ENCODE measurements around the gene PFDN2. TPM values are rescaled to one million over a fixed set of nuclear protein-coding genes. Genes with fewer than 3 reads are reported as not detected.

PFDN2 gene
- total RNA-seq, 4 donors from 2014 or later: 26.2 to 40.8 (median 31.4) TPM

GRCh38 chr1:161088587-161089110 lies 29.2 kb downstream of the PFDN2 start:
- no peaks in the 10 kb centered on the region for H3K36me3 ChIP-seq
- peaks cover 6% of the 10 kb centered on the region for H3K27me3 ChIP-seq
- WGBS, 2 donors (ENCODE audit: low coverage in 1 of 2): 79% methylated on average over 3 of the region's 3 CpGs; no CpG with 5 or more reads in 1 of the 2 donors
- no peak overlapping the region for H3K27ac ChIP-seq
- no peak for ATAC-seq
- no peaks in the 10 kb centered on the region for H3K9me3 ChIP-seq
- TF ChIP-seq CTCF (IDR thresholded peaks at IDR 0.05) (no peak), POLR2AphosphoS5 (IDR thresholded peaks at IDR 0.05) (no peak), POLR2A (IDR thresholded peaks at IDR 0.05) (no peak), EP300 (IDR thresholded peaks at IDR 0.05) (no peak)
- no peaks in the 10 kb centered on the region for H3K4me1 ChIP-seq
- H3K4me3 ChIP-seq: no peak overlapping the region

- Histone ChIP-seq H3K4me1 (no peaks in the 10 kb centered on the region), H3K9me3 (no peaks in the 10 kb centered on the region), H3K36me3 (no peaks in the 10 kb centered on the region), H3K27ac (no peak overlapping the region), H3K27me3 (peaks cover 6% of the 10 kb centered on the region), H3K4me3 (no peak overlapping the region)
- no peak for ATAC-seq
- WGBS, 2 donors (ENCODE audit: low coverage in 1 of 2): 25 to 40% methylated on average over 1 to 2 of the region's 4 CpGs
- TF ChIP-seq POLR2A (IDR thresholded peaks at IDR 0.05) (no peak), CTCF (IDR thresholded peaks at IDR 0.05) (no peak), POLR2AphosphoS5 (IDR thresholded peaks at IDR 0.05) (no peak), EP300 (IDR thresholded peaks at IDR 0.05) (no peak)
Observed at GRCh38 chr1:161086457-161086856, 31.4 kb downstream of the PFDN2 start.

- no peak overlapping the region for H3K4me3 ChIP-seq
- no CpG with 5 or more reads among the region's 2 CpGs for WGBS, 2 donors (ENCODE audit: low coverage in 1 of 2)
- ATAC-seq: no peak
Observed at GRCh38 chr1:161085165-161085564, 32.7 kb downstream of the PFDN2 start.

GRCh38 chr1:161084597-161084988 lies 33.2 kb downstream of the PFDN2 start:
- Histone ChIP-seq H3K9me3 (no peaks in the 10 kb centered on the region), H3K4me3 (no peak overlapping the region), H3K4me1 (no peaks in the 10 kb centered on the region), H3K27ac (no peak overlapping the region), H3K27me3 (peaks cover 9% of the 10 kb centered on the region), H3K36me3 (no peaks in the 10 kb centered on the region)
- no peak for ATAC-seq
- TF ChIP-seq POLR2A (IDR thresholded peaks at IDR 0.05): no peak
- no peak for TF ChIP-seq EP300 (IDR thresholded peaks at IDR 0.05)
- TF ChIP-seq CTCF (IDR thresholded peaks at IDR 0.05): no peak
- TF ChIP-seq POLR2AphosphoS5 (IDR thresholded peaks at IDR 0.05): no peak
- WGBS, 2 donors (ENCODE audit: low coverage in 1 of 2): no CpG with 5 or more reads among the region's 1 CpG

More at GRCh38 chr1:161085165-161085564, 32.7 kb downstream of the PFDN2 start:
- Histone ChIP-seq H3K27ac (no peak overlapping the region), H3K36me3 (no peaks in the 10 kb centered on the region), H3K4me1 (no peaks in the 10 kb centered on the region), H3K9me3 (no peaks in the 10 kb centered on the region), H3K27me3 (peaks cover 6% of the 10 kb centered on the region)
- no peak for TF ChIP-seq CTCF (IDR thresholded peaks at IDR 0.05)
- TF ChIP-seq POLR2AphosphoS5 (IDR thresholded peaks at IDR 0.05): no peak
- no peak for TF ChIP-seq POLR2A (IDR thresholded peaks at IDR 0.05)
- TF ChIP-seq EP300 (IDR thresholded peaks at IDR 0.05): no peak

- H3K4me3 ChIP-seq: no peak overlapping the region
- no peak for TF ChIP-seq POLR2A (IDR thresholded peaks at IDR 0.05)
- no peaks in the 10 kb centered on the region for H3K9me3 ChIP-seq
- ATAC-seq: no peak
- peaks cover 11% of the 10 kb centered on the region for H3K27me3 ChIP-seq
- H3K4me1 ChIP-seq: no peaks in the 10 kb centered on the region
- 71 to 90% methylated on average over 3 to 7 of the region's 10 CpGs for WGBS, 2 donors (ENCODE audit: low coverage in 1 of 2)
- H3K36me3 ChIP-seq: no peaks in the 10 kb centered on the region
- no peak overlapping the region for H3K27ac ChIP-seq
Observed at GRCh38 chr1:161083748-161084596, 33.9 kb downstream of the PFDN2 start.
